Aorta (tissue), 5 donors: ENCODE data around the gene TSPEAR. TPM values are rescaled to one million over a fixed set of nuclear protein-coding genes. Genes with fewer than 3 reads are reported as not detected.
A peak's percentile ranks its signal among the peaks of the same experiment; 100 is the strongest.

Source experiments
- ATAC-seq: fragments of 200-7000 bp; cut with Tn5 transposase; one replicate; pipeline ENCODE4 v1.9.1; 2022; ENCODE audit warnings: moderate library complexity; ENCODE audit not compliant: low FRiP score
- DNase-seq, 2 donors: peaks; one replicate each; pipeline ENCODE4 v3.0.0-alpha.2; 2020
- H3K27ac ChIP-seq, 2 donors: one replicate each; pipeline ENCODE4 v1.5.1; 2013; ENCODE audit warnings: low read length in 2 of 2, mild to moderate bottlenecking in 2 of 2, moderate library complexity in 2 of 2, control low read depth in 1 of 2, inconsistent platforms in 1 of 2, low read depth in 1 of 2
- H3K27me3 ChIP-seq, 2 donors: one replicate each; pipeline ENCODE4 v1.6.1; 2013; ENCODE audit warnings: control low read depth in 1 of 2, low read length in 1 of 2, mild to moderate bottlenecking in 1 of 2, moderate library complexity in 1 of 2; ENCODE audit not compliant: insufficient read depth in 2 of 2, control insufficient read depth in 1 of 2
- H3K36me3 ChIP-seq, 2 donors: one replicate each; pipeline ENCODE4 v1.6.1; 2013; ENCODE audit warnings: control low read depth in 1 of 2, low read length in 1 of 2, mild to moderate bottlenecking in 1 of 2; ENCODE audit not compliant: insufficient read depth in 2 of 2, control insufficient read depth in 1 of 2
- H3K4me1 ChIP-seq, 2 donors: one replicate each; pipeline ENCODE4 v1.6.1; 2013; ENCODE audit warnings: low read length in 2 of 2, control low read depth in 1 of 2, mild to moderate bottlenecking in 1 of 2, moderate library complexity in 1 of 2; ENCODE audit not compliant: insufficient read depth in 2 of 2, control insufficient read depth in 1 of 2
- H3K4me3 ChIP-seq, 2 donors: one replicate each; pipeline ENCODE4 v1.5.1; 2013; ENCODE audit warnings: low read length in 2 of 2, control low read depth in 1 of 2, mild to moderate bottlenecking in 1 of 2
- H3K9me3 ChIP-seq: one replicate; pipeline ENCODE4 v1.6.1; 2013; ENCODE audit warnings: mild to moderate bottlenecking, low read length; ENCODE audit not compliant: control insufficient read depth
- WGBS, 2 donors: extraction: QIAGEN DNeasy Blood & Tissue Kit; methylation state at CpG; one replicate each; pipeline ENCODE4 v1.1.7; 2013; 5-methylcytosine and 5-hydroxymethylcytosine counted together
- intact Hi-C, 2 donors: fragments of 100-400 bp; cut with DNase I; formaldehyde crosslinking; loops; one replicate each; pipeline versions ENCODE4 v1.14.2 to v1.15.0; 2022
- polyA plus RNA-seq, 2 donors: library from polyadenylated mRNA; stranded (reverse); fragments of 200-250 nt; gene quantifications; one replicate each; pipeline ENCODE4 v1.2.3, GENCODE V29; 2013
- total RNA-seq, 2 donors: library from RNA; stranded (reverse); fragmentation: NEBNext Ultra II Directional; extraction: Animal tissue kit (Norgen Biotek cat#: 25700); gene quantifications; one replicate each; pipeline ENCODE4 v1.2.1, GENCODE V29; 2021
- donor health status: healthy with polysubstance abuse.
- donor health status: Bipolar disorder and iron deficiency.
- donor health status: DM: no; HTN: no; CAD: no.
- donor health status: DM: no; HTN: no; CAD: no.
- donor health status: DM: yes; HTN: yes; CAD: no.

TSPEAR gene
- total and polyA plus RNA-seq, 4 donors, result not detected

GRCh38 chr21:44471996-44472395, 239.4 kb downstream of the TSPEAR start:
- 89 to 90% methylated on average over 6 of the region's 6 CpGs for WGBS, 2 donors
- no peak overlapping the region for H3K4me3 ChIP-seq
- intact Hi-C loops, result no loop called here
- no peaks in the 10 kb centered on the region for H3K36me3 ChIP-seq
- no peak overlapping the region for H3K27ac ChIP-seq
- H3K4me1 ChIP-seq, result no peaks in the 10 kb centered on the region
- DNase-seq (no peak), ATAC-seq (no peak)
- H3K9me3 ChIP-seq, result no peaks in the 10 kb centered on the region
- H3K27me3 ChIP-seq, result no peaks in the 10 kb centered on the region

GRCh38 chr21:44471341-44471740, 240.0 kb downstream of the TSPEAR start:
- Histone ChIP-seq H3K27me3 (no peaks in the 10 kb centered on the region), H3K4me1 (no peaks in the 10 kb centered on the region), H3K27ac (no peak overlapping the region), H3K9me3 (no peaks in the 10 kb centered on the region), H3K36me3 (no peaks in the 10 kb centered on the region), H3K4me3 (no peak overlapping the region)
- intact Hi-C loops, result no loop called here
- no peak for ATAC-seq
- DNase-seq, result no peak

GRCh38 chr21:44467859-44468195, 243.5 kb downstream of the TSPEAR start:
- intact Hi-C loops, result no loop called here
- DNase-seq (no peak), ATAC-seq (no peak)
- Histone ChIP-seq H3K27ac (no peak overlapping the region), H3K4me1 (no peaks in the 10 kb centered on the region), H3K9me3 (no peaks in the 10 kb centered on the region), H3K36me3 (no peaks in the 10 kb centered on the region), H3K4me3 (no peak overlapping the region), H3K27me3 (no peaks in the 10 kb centered on the region)
- 94 to 96% methylated on average over 15 of the region's 15 CpGs for WGBS, 2 donors

- H3K27me3 ChIP-seq, result no peaks in the 10 kb centered on the region
- WGBS, 2 donors, result 95 to 96% methylated on average over 36 of the region's 36 CpGs
- intact Hi-C loops, result no loop called here
- H3K9me3 ChIP-seq, result no peaks in the 10 kb centered on the region
- no peak overlapping the region for H3K27ac ChIP-seq
- DNase-seq, result no peak
- peak; percentile 11 for ATAC-seq
- no peak overlapping the region for H3K4me3 ChIP-seq
- no peaks in the 10 kb centered on the region for H3K36me3 ChIP-seq
- no peaks in the 10 kb centered on the region for H3K4me1 ChIP-seq
Measured at GRCh38 chr21:44466996-44467858, 244.1 kb downstream of the TSPEAR start.

- no peaks in the 10 kb centered on the region for H3K4me1 ChIP-seq
- H3K36me3 ChIP-seq, result no peaks in the 10 kb centered on the region
- no peak for DNase-seq
- H3K9me3 ChIP-seq, result no peaks in the 10 kb centered on the region
- WGBS, 2 donors, result 91 to 92% methylated on average over 16 of the region's 16 CpGs
- ATAC-seq, result no peak
- intact Hi-C loops, result no loop called here
- no peak overlapping the region for H3K27ac ChIP-seq
- H3K27me3 ChIP-seq, result no peaks in the 10 kb centered on the region
- H3K4me3 ChIP-seq, result no peak overlapping the region
Measured at GRCh38 chr21:44466351-44466954, 244.9 kb downstream of the TSPEAR start.

- H3K27ac ChIP-seq, result no peak overlapping the region
- WGBS, 2 donors, result 93 to 94% methylated on average over 12 of the region's 12 CpGs
- H3K4me1 ChIP-seq, result no peaks in the 10 kb centered on the region
- intact Hi-C loops, result no loop called here
- H3K9me3 ChIP-seq, result no peaks in the 10 kb centered on the region
- no peak for ATAC-seq
- no peak for DNase-seq
- H3K4me3 ChIP-seq, result no peak overlapping the region
- no peaks in the 10 kb centered on the region for H3K36me3 ChIP-seq
- no peaks in the 10 kb centered on the region for H3K27me3 ChIP-seq
Measured at GRCh38 chr21:44464351-44464750, 247.0 kb downstream of the TSPEAR start.

- no peaks in the 10 kb centered on the region for H3K4me1 ChIP-seq
- H3K4me3 ChIP-seq, result no peak overlapping the region
- no peaks in the 10 kb centered on the region for H3K27me3 ChIP-seq
- no peak for ATAC-seq
- no peak overlapping the region for H3K27ac ChIP-seq
- no peaks in the 10 kb centered on the region for H3K9me3 ChIP-seq
- H3K36me3 ChIP-seq, result no peaks in the 10 kb centered on the region
- intact Hi-C loops, result no loop called here
- peak in 1 of 2 donors; percentile 67 for DNase-seq
- WGBS, 2 donors, result 60 to 71% methylated on average over 30 of the region's 30 CpGs
Measured at GRCh38 chr21:44463724-44464123, 247.6 kb downstream of the TSPEAR start.

- intact Hi-C loops, result no loop called here
- Histone ChIP-seq H3K27ac (no peak overlapping the region), H3K4me1 (no peaks in the 10 kb centered on the region), H3K4me3 (no peak overlapping the region), H3K27me3 (no peaks in the 10 kb centered on the region), H3K9me3 (no peaks in the 10 kb centered on the region), H3K36me3 (no peaks in the 10 kb centered on the region)
- WGBS, 2 donors, result 87 to 91% methylated on average over 11 of the region's 11 CpGs
- ATAC-seq (no peak), DNase-seq (peak in 1 of 2 donors; percentile 66)
Measured at GRCh38 chr21:44462834-44463200, 248.6 kb downstream of the TSPEAR start.
